ENCODE data around the gene CFAP73. TPM values are rescaled to one million over a fixed set of nuclear protein-coding genes. Genes with fewer than 3 reads are reported as not detected.

Gene CFAP73
- total and polyA plus RNA-seq, 10 donors: 0.64 to 0.71 (median 0.70) TPM; not detected in 7

GRCh38 chr12:113189361-113189760 lies 39.8 kb downstream of the CFAP73 start:
- H3K27me3 ChIP-seq (replicated peaks in 1 of 7): no peaks in the 10 kb centered on the region
- intact Hi-C loops (cut with DNase I; ENCODE audit: low total_unique reads): no loop called here
- TF ChIP-seq POLR2AphosphoS5 (IDR thresholded peaks at IDR 0.05): no peak
- no peak for TF ChIP-seq POLR2A (IDR thresholded peaks at IDR 0.05)
- TF ChIP-seq, protein P1, sequence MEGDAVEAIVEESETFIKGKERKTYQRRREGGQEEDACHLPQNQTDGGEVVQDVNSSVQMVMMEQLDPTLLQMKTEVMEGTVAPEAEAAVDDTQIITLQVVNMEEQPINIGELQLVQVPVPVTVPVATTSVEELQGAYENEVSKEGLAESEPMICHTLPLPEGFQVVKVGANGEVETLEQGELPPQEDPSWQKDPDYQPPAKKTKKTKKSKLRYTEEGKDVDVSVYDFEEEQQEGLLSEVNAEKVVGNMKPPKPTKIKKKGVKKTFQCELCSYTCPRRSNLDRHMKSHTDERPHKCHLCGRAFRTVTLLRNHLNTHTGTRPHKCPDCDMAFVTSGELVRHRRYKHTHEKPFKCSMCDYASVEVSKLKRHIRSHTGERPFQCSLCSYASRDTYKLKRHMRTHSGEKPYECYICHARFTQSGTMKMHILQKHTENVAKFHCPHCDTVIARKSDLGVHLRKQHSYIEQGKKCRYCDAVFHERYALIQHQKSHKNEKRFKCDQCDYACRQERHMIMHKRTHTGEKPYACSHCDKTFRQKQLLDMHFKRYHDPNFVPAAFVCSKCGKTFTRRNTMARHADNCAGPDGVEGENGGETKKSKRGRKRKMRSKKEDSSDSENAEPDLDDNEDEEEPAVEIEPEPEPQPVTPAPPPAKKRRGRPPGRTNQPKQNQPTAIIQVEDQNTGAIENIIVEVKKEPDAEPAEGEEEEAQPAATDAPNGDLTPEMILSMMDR (IDR thresholded peaks at IDR 0.05 in 8 of 11, conservative IDR thresholded peaks at IDR 0.05 in 3 of 11): no peak
- H3K4me3 ChIP-seq: no peak overlapping the region
- H3K9me3 ChIP-seq: no peaks in the 10 kb centered on the region
- no peak overlapping the region for H3K27ac ChIP-seq
- WGBS, 5 donors: 91 to 97% (median 94%) methylated on average over 2 of the region's 2 CpGs
- peaks cover 0 to 51% (median 22%) of the 10 kb centered on the region in 6 donors for H3K36me3 ChIP-seq
- H3K4me1 ChIP-seq: peaks cover 15 to 42% (median 25%) of the 10 kb centered on the region in 6 donors
- no peak for DNase-seq

GRCh38 chr12:113190761-113191160 lies 41.2 kb downstream of the CFAP73 start:
- Histone ChIP-seq H3K27ac (no peak overlapping the region), H3K4me3 (no peak overlapping the region), H3K27me3 (replicated peaks in 1 of 7) (no peaks in the 10 kb centered on the region), H3K9me3 (no peaks in the 10 kb centered on the region), H3K36me3 (peaks cover 0 to 51% (median 22%) of the 10 kb centered on the region in 6 donors), H3K4me1 (peaks cover 15 to 38% (median 23%) of the 10 kb centered on the region in 6 donors)
- intact Hi-C loops (cut with DNase I; ENCODE audit: low total_unique reads): no loop called here
- 87 to 95% (median 93%) methylated on average over 4 of the region's 4 CpGs for WGBS, 5 donors
- TF ChIP-seq, protein P1 (IDR thresholded peaks at IDR 0.05 in 8 of 11, conservative IDR thresholded peaks at IDR 0.05 in 3 of 11): no peak
- TF ChIP-seq POLR2AphosphoS5 (IDR thresholded peaks at IDR 0.05) (no peak), POLR2A (IDR thresholded peaks at IDR 0.05) (no peak)
- no peak for DNase-seq

DNA sequence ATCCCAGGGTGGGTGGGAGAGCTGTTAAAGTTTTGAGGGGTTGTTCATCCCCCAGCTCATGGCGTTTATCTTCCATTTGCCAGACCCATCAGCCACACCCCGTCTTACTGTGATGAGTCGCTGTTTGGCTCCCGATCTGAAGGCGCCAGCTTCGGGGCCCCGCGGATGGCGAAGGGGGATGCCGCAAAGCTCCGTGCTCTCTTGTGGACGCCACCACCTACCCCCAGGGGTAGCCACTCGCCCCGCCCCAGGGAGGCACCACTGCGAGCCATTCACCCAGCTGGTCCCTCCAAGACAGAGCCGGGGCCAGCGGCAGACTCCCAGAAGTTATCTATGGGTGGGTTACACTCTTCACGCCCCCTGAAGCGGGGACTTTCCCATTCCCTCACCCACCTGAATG lies 41.7 kb downstream of the CFAP73 start:
- no peak for DNase-seq
- WGBS, 5 donors: 94 to 98% (median 96%) methylated on average over 19 of the region's 19 CpGs
- no peaks in the 10 kb centered on the region for H3K9me3 ChIP-seq
- TF ChIP-seq, protein P1 (IDR thresholded peaks at IDR 0.05 in 8 of 11, conservative IDR thresholded peaks at IDR 0.05 in 3 of 11): no peak
- TF ChIP-seq POLR2AphosphoS5 (IDR thresholded peaks at IDR 0.05): peak in 1 of 3 donors; percentile 15
- TF ChIP-seq POLR2A (IDR thresholded peaks at IDR 0.05): no peak
- H3K27ac ChIP-seq: no peak overlapping the region
- intact Hi-C loops (cut with DNase I; ENCODE audit: low total_unique reads): no loop called here
- no peaks in the 10 kb centered on the region for H3K27me3 ChIP-seq (replicated peaks in 1 of 7)
- no peak overlapping the region for H3K4me3 ChIP-seq
- H3K36me3 ChIP-seq: peaks cover 0 to 51% (median 22%) of the 10 kb centered on the region in 6 donors
- H3K4me1 ChIP-seq: peaks cover 11 to 33% (median 20%) of the 10 kb centered on the region in 6 donors

DNA sequence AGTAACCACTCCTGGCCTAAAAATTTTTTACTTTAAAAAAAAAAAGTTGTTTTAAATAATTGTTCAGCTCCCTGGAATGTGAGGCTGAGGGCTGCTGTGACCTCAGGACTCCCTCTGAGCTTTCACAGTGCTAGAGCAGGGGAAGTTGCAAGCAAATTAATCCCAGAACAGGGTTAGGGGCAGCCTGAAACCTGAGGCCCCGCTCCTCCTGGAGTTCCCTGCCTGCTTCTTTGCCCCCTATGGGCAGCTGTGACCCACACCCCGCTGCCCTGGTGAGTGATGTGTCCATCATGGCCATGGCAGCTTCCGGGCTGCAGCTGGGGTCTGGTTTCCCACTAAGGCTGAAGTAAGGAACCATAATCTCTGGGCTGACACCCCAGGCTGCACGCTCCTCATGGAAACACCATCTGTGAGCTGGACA lies 45.5 kb downstream of the CFAP73 start:
- Histone ChIP-seq H3K27ac (no peak overlapping the region), H3K4me1 (peaks cover 5 to 36% (median 14%) of the 10 kb centered on the region in 6 donors), H3K27me3 (replicated peaks in 1 of 7) (no peaks in the 10 kb centered on the region), H3K9me3 (no peaks in the 10 kb centered on the region), H3K36me3 (peaks cover 0 to 32% (median 18%) of the 10 kb centered on the region in 6 donors), H3K4me3 (no peak overlapping the region)
- DNase-seq: no peak
- intact Hi-C loops (cut with DNase I; ENCODE audit: low total_unique reads): no loop called here
- TF ChIP-seq POLR2A (IDR thresholded peaks at IDR 0.05) (no peak), POLR2AphosphoS5 (IDR thresholded peaks at IDR 0.05) (no peak)
- TF ChIP-seq, protein P1 (IDR thresholded peaks at IDR 0.05 in 8 of 11, conservative IDR thresholded peaks at IDR 0.05 in 3 of 11): no peak
- WGBS, 5 donors: 79 to 100% (median 96%) methylated on average over 2 to 4 of the region's 4 CpGs
